ENCODE measurements around the gene OPCML. TPM values are rescaled to one million over a fixed set of nuclear protein-coding genes. Genes with fewer than 3 reads are reported as not detected.

OPCML gene
- polyA plus RNA-seq, 10 donors = 0.84 to 2.8 (median 1.8) TPM

- DNase-seq = no peak
Observed at GRCh38 chr11:133503776-133504175, 28.5 kb downstream of the OPCML start.

GRCh38 chr11:133503236-133503635, 29.1 kb downstream of the OPCML start:
- no peak for DNase-seq

- no peak for DNase-seq
Observed at GRCh38 chr11:133501643-133502539, 30.4 kb downstream of the OPCML start.

- DNase-seq = no peak
Observed at GRCh38 chr11:133500936-133501335, 31.4 kb downstream of the OPCML start.

- no peak for DNase-seq
Observed at GRCh38 chr11:133500435-133500834, 31.9 kb downstream of the OPCML start.

- no peak for DNase-seq
Observed at GRCh38 chr11:133498969-133499368, 33.3 kb downstream of the OPCML start.

GRCh38 chr11:133497477-133498140, 34.7 kb downstream of the OPCML start:
- DNase-seq = peak in 1 of 3 donors; percentile 38

GRCh38 chr11:133492895-133493294, 39.4 kb downstream of the OPCML start:
- DNase-seq = no peak

- no peak for DNase-seq
Observed at GRCh38 chr11:133491680-133492383, 40.5 kb downstream of the OPCML start.

- no peak for DNase-seq
Observed at GRCh38 chr11:133480722-133481121, 51.6 kb downstream of the OPCML start.

- DNase-seq = no peak
Observed at GRCh38 chr11:133479209-133479608, 53.1 kb downstream of the OPCML start.

- DNase-seq = no peak
Observed at GRCh38 chr11:133477251-133477625, 55.1 kb downstream of the OPCML start.

- no peak for DNase-seq
Observed at GRCh38 chr11:133476570-133477250, 55.6 kb downstream of the OPCML start.

- DNase-seq = no peak
Observed at GRCh38 chr11:133474461-133474860, 57.8 kb downstream of the OPCML start.

- no peak for DNase-seq
Observed at GRCh38 chr11:133467686-133468085, 64.6 kb downstream of the OPCML start.

- DNase-seq = no peak
Observed at GRCh38 chr11:133443206-133443747, 89.0 kb downstream of the OPCML start.

- no peak for DNase-seq
Observed at GRCh38 chr11:133441964-133442660, 90.2 kb downstream of the OPCML start.

GRCh38 chr11:133425992-133426391, 106.3 kb downstream of the OPCML start:
- no peak for DNase-seq

GRCh38 chr11:133425245-133425644, 107.1 kb downstream of the OPCML start:
- DNase-seq = no peak

- DNase-seq = no peak
Observed at GRCh38 chr11:133418218-133418617, 114.1 kb downstream of the OPCML start.

- DNase-seq = no peak
Observed at GRCh38 chr11:133414506-133414905, 117.8 kb downstream of the OPCML start.
